Left colon (tissue), 2 donors: Measurements from ENCODE around the gene TRIM71. TPM values are rescaled to one million over a fixed set of nuclear protein-coding genes. Genes with fewer than 3 reads are reported as not detected.
"Not testable (repeated sequence)": the region's sequence is repeated elsewhere in the genome, so short reads cannot be mapped to it uniquely, and the experiment has no call there.

Source experiments
- ATAC-seq: fragments of 200-7000 bp; cut with Tn5 transposase; one replicate; pipeline ENCODE4 v1.9.1; 2020; ENCODE audit warnings: mild to moderate bottlenecking, moderate library complexity
- DNase-seq, 2 donors: peaks; one replicate each; pipeline ENCODE4 v3.0.0-alpha.2; 2020
- intact Hi-C, 2 donors: fragments of 100-400 bp; cut with DNase I in 1 of 2; cut with micrococcal nuclease in 1 of 2; formaldehyde crosslinking; loops; one replicate each; pipeline versions ENCODE4 v1.11.2 to v1.14.0; 2022; cut with DNase I, micrococcal nuclease
- total RNA-seq, 2 donors: library from RNA; stranded (reverse); fragmentation: NEBNext Ultra II Directional; extraction: Animal tissue kit (Norgen Biotek cat#: 25700); gene quantifications; one replicate each; pipeline ENCODE4 v1.2.1, GENCODE V29; 2021
- donor health status: DM: no; HTN: no; CAD: no.
- donor health status: DM: yes; HTN: yes; CAD: no.

Gene TRIM71
- total RNA-seq, 2 donors from 2014 or later: not detected

DNA sequence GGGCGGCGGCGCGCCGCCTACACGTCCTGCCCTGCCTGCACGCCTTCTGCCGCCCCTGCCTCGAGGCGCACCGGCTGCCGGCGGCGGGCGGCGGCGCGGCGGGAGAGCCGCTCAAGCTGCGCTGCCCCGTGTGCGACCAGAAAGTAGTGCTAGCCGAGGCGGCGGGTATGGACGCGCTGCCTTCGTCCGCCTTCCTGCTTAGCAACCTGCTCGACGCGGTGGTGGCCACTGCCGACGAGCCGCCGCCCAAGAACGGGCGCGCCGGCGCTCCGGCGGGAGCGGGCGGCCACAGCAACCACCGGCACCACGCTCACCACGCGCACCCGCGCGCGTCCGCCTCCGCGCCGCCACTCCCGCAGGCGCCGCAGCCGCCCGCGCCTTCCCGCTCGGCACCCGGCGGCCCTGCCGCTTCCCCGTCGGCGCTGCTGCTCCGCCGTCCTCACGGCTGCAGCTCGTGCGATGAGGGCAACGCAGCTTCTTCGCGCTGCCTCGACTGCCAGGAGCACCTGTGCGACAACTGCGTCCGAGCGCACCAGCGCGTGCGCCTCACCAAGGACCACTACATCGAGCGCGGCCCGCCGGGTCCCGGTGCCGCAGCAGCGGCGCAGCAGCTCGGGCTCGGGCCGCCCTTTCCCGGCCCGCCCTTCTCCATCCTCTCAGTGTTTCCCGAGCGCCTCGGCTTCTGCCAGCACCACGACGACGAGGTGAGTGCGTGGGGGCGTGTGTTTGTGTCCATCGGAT lies 602 bp downstream of the TRIM71 start:
- intact Hi-C loops: no loop called here
- DNase-seq: no peak
- peak; percentile 19 for ATAC-seq

DNA sequence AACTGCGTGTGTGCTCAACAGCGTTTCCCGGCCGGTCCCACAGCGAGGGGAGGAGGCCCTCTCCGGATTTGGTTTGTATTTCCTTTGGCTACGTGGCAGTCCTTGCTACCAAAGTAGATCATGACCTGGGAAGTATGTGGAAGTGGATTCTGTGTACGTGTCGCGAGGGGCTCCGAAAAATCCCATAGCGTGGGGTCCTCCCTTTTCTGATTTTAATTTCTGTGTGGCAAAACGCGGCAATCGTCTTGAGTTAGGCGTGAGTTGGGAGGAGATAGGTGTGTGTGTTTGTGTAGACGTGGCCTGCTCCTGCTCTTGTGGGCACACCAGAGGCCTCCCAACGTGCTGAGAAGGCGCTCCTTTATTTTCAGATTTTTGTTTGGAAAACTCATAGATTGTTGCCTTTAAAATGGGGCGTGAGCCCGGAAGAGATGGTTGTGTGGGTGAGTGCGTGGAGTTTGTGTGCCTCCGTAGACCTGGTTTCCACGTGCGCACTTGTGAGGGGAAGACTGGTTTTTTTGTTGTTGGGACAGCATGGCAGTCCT lies 1.2 kb downstream of the TRIM71 start:
- intact Hi-C loops: no loop called here
- ATAC-seq (no peak), DNase-seq (no peak)

DNA sequence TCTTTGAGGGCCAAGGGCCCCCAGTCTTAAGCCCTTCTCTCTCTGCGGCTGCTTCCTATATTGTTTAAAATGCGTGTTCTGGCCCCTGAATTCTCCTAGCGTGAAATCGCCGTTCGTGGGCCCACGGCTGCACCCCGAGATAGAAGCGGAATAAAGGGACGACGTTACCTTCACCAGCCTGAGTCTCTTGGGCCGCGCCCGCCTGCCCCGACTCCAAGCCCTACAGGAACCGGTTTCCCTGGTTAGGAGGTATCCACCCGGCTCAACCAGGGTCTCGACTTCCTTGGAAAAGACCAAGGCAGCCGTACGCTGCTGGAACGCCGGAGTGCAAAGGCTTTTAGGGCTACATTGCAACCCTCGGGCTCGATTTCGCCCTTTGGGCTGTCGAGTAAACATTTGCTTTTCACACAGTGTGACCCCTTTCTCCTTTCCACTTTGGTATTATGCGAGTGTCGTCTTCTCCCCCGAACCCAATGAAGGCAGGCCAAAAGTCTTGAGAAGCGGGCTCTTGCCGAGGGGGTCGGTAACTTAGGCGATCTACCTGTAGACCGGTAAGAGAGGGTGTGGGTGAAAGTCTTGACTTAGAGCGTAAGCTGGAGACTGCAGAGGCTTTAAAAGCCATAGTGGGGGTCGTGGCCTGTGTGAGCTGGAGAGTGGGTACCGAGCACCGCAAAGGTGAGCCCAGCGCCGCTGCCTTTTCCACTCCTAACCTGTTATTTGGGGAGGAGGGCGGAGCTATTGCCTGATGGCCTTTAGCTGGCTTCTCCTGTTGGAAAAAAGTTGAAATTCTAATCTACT lies 2.0 kb downstream of the TRIM71 start:
- intact Hi-C loops: no loop called here
- DNase-seq (no peak), ATAC-seq (no peak)

DNA sequence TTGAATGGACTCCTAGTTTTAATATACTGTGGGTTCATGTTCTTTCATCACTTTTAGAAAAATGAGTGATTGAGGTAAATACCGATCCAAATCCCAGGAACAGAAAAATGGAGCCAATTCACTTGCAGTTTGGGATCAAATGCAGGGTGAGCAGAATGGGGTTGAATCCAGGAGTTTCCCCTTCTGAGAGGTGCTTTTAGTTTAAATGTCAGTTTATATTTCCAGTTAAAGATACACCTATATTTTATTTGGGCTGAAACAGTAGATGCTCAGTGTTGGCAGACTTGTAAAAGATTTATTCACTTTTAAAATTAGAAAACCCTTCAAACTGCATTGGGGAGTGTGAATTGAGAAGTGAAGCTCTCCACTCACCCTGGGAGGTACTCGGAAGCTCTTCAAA lies 2.6 kb downstream of the TRIM71 start:
- intact Hi-C loops: no loop called here
- ATAC-seq (no peak), DNase-seq (no peak)

DNA sequence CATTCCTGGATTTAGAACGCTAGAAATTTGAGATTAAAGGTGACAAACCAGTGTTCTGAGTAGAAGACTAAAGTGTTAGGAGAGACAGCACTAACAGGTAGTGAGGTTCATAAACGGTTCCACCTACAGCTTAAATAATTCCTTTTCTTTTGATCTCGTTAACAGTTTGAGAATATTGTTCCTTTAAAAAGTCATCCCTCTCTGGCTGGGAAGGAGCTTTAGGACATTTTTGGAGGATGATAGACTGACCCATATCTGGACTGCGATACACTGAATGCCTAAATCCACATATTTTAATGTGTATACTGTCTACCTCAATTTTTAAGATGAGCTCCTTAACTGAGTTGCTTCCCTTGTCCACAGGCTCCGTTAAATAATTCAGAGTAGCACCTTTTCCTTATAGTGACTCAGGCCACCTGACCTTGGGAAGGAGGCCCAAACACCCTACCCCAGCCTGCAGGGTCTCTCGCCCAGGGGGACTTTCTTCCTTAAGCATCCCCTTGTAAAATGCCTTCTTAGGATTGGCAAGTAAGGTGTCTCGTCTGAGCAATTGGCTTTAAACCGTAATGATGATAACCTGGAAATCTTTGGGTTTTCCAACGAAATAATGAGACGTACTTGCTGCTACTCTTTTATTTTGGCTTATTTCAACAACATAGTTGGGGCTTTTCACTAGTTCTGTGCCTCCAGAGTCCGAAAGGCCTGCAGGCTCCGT lies 3.3 kb downstream of the TRIM71 start:
- ATAC-seq: no peak
- no peak for DNase-seq
- intact Hi-C loops: no loop called here

DNA sequence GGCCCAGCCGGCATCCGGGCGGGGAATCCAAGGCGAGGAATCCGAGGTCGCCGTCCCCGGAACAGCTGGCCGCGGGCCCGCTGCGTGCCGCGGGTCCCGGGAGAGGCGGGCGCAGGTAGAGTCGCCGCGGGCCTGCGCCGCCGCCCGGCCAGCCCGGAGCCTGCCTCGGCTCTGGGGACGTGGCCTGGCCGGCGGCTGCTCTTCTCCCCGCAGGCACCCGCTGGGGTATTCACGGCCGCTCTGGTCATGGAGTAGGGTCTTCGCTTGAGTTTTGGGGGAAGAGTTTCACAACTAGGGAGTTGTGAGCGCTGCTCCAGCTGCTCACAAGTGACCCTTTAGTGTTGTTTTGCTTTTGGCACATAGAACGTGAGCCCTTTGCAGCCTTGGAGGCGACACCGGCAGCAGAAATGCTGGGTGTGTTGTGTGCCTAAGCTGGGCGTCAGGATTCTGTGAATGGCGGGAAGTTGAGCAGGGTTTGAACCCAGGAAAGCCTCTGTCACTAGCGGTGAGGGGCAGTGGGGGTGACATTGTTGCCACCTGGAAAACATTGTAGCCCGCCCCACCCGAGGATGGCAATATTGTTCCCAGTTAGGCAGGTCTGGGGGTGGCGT lies 4.0 kb downstream of the TRIM71 start:
- no peak for DNase-seq
- intact Hi-C loops: no loop called here
- ATAC-seq: peak; percentile 60

DNA sequence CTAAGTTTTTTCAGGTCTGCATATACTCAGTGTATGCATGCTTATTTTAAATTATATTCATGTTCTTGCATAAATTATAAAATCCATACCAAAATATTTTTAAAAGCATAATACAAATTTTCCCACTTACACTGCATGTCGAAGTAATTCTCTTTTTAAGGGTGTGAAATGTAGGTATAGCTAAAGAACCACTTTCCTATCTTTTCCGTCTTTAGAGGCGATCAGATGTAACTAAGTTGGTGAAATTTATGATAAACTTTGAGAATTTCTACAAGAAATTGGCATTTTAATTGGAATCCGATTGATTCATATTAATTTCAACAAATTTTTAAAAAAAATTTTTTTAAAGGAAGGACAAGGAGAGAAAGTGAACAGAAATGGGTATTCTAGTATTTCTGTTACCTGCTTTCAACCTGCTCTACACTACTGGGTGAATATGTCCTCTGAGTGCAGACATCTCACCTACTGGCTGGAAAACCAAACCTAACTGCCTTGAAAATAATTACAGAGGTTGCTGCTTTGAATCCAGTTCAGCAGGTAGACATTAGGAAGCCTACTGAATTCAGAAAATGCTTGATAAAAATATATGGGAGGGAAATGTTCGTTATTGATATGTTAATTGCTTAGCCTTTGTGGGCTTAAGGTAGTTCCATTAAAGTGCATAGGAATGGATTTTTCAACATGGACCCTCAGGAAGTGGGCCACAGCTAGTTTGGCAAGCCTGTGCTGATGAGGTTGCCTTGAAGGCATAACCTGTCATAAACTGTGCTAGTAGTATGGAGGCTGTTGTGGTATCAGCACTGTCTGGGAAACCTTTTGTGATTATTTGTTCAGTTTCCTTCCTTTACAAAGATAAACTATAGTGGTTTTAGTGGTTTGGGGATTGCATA lies 5.1 kb downstream of the TRIM71 start:
- DNase-seq (no peak), ATAC-seq (no peak)
- intact Hi-C loops: no loop called here

DNA sequence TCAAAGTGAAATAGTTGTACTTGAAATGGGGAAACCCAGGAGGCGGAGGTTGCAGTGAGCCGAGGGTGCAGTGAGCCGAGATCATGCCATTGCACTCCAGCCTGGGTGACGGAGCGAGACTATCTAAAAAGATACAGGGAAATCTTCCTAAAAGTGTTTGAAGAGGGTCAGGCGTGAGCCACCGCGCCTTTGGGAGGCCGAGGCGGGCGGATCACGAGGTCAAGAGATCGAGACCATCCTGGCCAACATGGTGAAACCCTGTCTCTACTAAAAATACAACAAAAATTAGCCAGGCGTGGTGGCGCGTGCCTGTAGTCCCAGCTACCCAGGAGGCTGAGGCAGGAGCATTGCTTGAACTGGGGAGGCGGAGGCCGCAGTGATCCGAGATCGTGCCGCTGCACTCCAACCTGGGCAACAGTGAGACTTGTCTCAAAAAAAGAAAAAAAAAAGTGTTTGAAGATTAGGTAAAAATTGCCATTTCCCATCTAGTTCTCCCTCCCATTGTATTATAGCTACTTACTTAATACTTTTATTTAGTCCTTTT lies 5.9 kb downstream of the TRIM71 start:
- ATAC-seq, DNase-seq, intact Hi-C loops: not testable (repeated sequence)

DNA sequence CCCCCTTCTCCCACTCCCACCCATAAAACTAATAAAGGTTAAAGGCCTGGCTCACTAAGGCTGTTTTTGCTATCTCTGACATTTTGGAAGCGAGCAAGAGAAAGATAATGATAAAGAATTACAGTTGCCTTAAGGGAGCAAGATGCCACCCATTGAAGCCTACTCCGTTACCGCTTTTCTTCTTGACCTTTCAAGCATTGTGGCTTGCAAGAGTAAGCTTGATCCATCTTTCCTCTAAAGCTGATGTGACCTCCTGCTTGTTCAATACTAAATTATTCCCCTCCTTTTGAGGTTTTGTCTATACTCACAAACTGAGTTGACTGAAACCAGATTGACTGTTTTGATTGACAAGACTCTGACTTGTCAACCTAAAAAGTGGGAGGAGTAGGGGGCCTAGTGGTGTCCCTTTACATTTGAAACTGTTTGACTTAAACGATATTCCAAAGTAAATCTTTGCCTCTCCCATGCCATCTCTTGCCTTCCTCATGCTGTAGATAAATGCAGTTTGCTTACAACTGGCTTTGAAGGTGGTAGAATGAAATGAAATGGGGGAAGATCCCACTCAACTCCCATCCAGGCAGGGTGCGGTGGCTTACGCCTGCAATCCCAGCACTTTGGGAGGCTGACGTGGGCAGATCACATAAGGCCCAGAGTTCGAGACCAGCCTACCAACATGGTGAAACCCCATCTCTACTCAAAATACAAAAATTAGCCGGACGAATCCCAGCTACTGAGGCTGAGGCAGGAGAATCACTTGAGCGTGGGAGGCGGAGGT lies 8.0 kb downstream of the TRIM71 start:
- intact Hi-C loops: no loop called here
- DNase-seq: no peak
- ATAC-seq: no peak

DNA sequence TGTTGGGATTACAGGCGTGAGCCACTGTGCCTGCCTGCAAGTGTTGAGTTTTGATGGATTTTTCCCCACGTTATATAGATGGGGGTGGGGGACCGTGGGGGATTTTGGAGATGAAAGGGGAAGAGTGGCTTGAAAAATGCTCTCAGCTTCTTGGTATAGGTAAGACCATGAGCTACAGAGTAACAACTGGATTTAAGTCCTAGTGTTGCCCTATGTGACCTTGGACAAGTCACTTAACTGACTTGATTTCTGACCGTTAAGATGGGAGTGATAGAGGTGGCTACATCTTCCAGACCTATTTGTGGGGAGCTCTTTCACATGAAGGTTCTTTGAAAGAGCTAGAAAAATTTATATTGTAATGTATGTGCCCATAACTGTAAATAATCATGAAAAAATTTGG lies 13.3 kb downstream of the TRIM71 start:
- DNase-seq: no peak
- intact Hi-C loops: no loop called here
- no peak for ATAC-seq

DNA sequence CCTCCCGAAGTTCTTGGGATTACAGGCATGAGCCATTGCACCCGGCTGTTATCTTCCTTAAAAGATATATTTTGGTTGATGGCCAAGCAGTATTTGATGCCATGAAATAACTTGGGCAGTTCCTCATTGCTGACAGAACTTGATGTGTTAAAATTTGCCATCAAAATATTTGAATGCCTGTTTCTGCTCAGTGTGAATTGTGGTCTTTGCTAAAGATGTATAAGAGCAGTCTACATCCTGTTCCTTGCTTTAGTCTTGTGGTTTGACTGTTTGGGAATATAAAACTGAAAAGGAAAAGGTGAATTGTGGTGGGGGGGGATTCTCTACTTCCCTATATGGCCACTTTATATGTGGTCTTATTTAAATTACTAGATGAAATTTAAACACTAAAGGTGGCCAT lies 14.0 kb downstream of the TRIM71 start:
- intact Hi-C loops: no loop called here
- DNase-seq: no peak
- ATAC-seq: no peak

DNA sequence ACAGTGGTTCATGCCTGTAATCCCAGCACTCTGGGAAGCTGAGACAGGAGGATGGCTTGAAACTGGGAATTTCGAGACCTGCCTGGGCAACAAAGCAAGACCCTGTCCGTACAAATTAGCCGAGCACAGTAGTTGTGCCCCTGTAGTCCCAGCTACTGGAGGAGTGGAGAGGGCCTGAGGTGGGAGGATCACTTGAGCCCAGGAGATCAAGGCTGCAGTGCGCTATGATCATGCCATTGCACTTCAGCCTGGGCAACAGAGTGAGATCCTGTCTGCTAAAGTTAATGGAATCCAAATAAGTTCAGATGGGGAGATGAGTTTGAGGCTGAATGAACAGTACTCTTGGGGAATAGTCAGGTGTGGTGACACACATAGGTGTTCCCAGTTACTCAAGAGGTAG lies 14.4 kb downstream of the TRIM71 start:
- DNase-seq (no peak), ATAC-seq (no peak)
- intact Hi-C loops: no loop called here

DNA sequence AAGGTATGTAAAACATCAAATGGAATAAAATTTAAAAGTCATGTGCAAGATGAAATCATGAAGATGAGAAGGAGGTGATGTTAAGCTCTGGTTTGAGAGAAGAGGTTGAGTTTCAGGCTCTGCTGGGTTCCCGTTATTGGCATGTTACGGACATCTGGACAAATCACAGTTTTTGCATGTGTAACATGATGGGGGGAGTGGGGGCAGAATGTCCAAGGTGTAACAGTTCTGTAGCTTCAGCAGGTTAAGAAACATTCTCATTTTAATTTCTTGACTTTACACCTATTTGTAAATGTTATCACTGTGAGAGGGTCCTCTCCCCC lies 17.2 kb downstream of the TRIM71 start:
- ATAC-seq (no peak), DNase-seq (no peak)
- intact Hi-C loops: no loop called here

DNA sequence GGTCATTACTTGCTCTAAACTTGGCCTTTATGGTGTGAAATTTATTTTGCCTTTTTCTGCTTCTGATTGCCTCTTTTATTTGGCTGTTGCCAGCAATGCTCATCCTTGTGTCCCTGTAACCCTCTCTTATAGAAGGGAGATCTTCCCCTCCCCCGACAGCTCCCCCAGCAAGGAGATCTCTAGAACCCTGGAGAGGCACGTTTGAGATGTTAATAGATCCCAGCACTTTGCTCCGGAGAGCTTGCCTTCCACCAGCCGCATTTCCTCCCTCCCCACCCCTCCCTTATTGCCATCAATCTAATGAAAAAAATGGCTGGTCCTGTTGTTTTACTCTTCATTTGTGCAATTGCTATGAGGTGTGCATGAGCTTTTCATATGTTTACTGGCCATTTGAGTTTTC lies 18.2 kb downstream of the TRIM71 start:
- intact Hi-C loops: no loop called here
- DNase-seq (no peak), ATAC-seq (no peak)

DNA sequence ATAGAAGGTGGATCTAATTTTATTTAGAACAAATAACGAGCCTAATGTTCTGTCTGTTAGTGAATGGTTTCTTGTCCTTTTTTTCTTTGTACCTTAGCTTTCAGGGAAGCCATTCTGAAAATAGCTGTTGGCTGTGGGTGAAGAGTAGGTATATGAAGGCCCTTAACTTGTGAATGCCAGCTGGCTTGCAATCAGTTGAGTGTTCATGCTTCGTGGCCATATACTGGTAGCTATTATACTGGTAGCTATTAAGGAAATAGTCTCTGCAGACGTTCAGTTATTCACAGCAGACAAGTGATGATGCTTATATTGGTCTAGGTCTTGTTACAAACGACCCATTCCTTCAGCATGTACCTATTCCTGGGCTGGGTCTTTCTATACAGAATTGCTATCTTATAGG lies 18.8 kb downstream of the TRIM71 start:
- DNase-seq (no peak), ATAC-seq (no peak)
- intact Hi-C loops: no loop called here

DNA sequence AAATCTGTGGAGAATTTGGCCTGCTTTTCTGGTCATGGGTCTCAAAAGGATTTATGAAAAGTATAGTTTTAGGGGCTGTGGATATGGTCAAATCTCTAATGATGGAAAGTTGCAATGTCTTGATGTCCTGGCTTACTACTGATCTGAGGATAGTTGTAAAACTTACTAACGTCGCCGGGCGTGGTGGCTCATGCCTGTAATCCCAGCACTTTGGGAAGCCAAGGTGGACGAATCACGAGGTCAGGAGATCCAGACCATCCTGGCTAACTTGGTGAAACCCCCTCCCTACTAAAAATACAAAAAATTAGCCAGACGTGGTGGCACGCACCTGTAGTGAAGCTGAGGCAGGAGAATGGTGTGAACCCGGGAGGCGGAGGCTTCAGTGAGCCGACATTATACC lies 19.6 kb downstream of the TRIM71 start:
- intact Hi-C loops: no loop called here
- no peak for ATAC-seq
- no peak for DNase-seq

DNA sequence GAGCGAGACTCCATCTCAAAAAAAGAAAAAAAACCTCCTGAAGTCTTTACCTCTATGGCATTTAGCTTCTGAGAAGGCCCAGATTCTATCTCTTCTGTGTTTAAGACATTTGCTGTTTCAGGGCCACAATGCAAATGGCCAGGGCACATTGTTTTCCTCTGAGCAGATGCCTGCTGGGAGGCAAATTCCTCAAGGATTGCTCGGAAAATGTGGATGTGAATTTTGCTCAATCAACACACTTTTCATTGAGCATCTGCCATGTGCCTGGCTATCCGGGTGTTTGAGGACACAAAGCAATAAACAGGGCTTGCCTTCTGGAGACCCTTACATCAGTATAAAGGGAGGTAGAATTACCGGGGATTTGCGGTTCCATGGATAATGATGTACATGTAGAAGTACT lies 20.0 kb downstream of the TRIM71 start:
- intact Hi-C loops: no loop called here
- no peak for DNase-seq
- ATAC-seq: no peak

DNA sequence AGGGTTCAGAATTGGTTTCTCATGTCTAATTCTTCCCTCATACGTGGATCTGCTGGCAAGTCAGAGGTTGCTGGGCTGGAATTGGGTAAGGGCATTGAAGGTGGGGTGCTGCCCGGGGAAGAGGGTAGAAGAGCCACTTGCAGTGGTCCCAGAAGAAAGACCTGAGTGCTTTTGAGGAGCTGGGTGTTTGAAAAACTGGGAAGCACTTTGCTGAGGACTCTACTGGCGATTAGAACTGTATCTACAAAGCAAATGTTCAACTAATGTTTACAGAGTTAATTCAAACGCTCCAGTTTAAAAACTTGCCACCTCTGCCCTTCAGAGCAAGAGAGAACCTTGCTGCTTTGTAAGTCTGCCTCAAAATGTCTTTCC lies 21.9 kb downstream of the TRIM71 start:
- no peak for DNase-seq
- no peak for ATAC-seq
- intact Hi-C loops: no loop called here
